H9 (cell line): ENCODE results near the gene SLC38A5. TPM values are rescaled to one million over a fixed set of nuclear protein-coding genes. Genes with fewer than 3 reads are reported as not detected.

Source experiments
- DNase-seq: peaks from one replicate; pipeline ENCODE4 v3.0.0-alpha.2; 2017
- H2AFZ ChIP-seq: one replicate; pipeline ENCODE4 v1.6.1; 2013; ENCODE audit warnings: mild to moderate bottlenecking, low read length, control low read depth, moderate library complexity
- H2AK5ac ChIP-seq: 2 replicates; pipeline ENCODE4 v1.6.1; 2013; ENCODE audit warnings: low read length, control low read depth, mixed read lengths; ENCODE audit not compliant: insufficient read length
- H2BK120ac ChIP-seq: one replicate; pipeline ENCODE4 v1.6.1; 2013; ENCODE audit warnings: low read depth, mild to moderate bottlenecking, low read length, control low read depth, inconsistent platforms; ENCODE audit not compliant: poor library complexity, severe bottlenecking
- H2BK12ac ChIP-seq: 2 replicates; pipeline ENCODE4 v1.6.1; 2013; ENCODE audit warnings: low read length, control low read depth, mixed read lengths, low read depth; ENCODE audit not compliant: insufficient read length
- H2BK15ac ChIP-seq: 2 replicates; pipeline ENCODE4 v1.6.1; 2013; ENCODE audit warnings: low read depth, low read length, control low read depth
- H2BK20ac ChIP-seq: one replicate; pipeline ENCODE4 v1.6.1; 2013; ENCODE audit warnings: low read depth, mild to moderate bottlenecking, low read length, control low read depth, inconsistent platforms; ENCODE audit not compliant: poor library complexity, severe bottlenecking
- H2BK5ac ChIP-seq: 2 replicates; pipeline ENCODE4 v1.6.1; 2013; ENCODE audit warnings: low read length, control low read depth, mixed read lengths; ENCODE audit not compliant: insufficient read length
- H3K14ac ChIP-seq: 2 replicates; pipeline ENCODE4 v1.6.1; 2013; ENCODE audit warnings: low read length, control low read depth; ENCODE audit not compliant: insufficient read depth
- H3K18ac ChIP-seq: 2 replicates; pipeline ENCODE4 v1.6.1; 2013; ENCODE audit warnings: low read depth, mild to moderate bottlenecking, mixed read lengths, low read length, control low read depth; ENCODE audit not compliant: insufficient read length
- H3K23ac ChIP-seq: 2 replicates; pipeline ENCODE4 v1.6.1; 2013; ENCODE audit warnings: low read length, control low read depth, mixed read lengths, low read depth; ENCODE audit not compliant: insufficient read length
- H3K23me2 ChIP-seq: 2 replicates; pipeline ENCODE4 v1.6.1; 2013; ENCODE audit warnings: low read depth, mild to moderate bottlenecking, mixed read lengths, low read length, control low read depth; ENCODE audit not compliant: insufficient read length, poor library complexity, severe bottlenecking
- H3K27ac ChIP-seq: 2 replicates; pipeline ENCODE4 v1.5.1; 2013; ENCODE audit warnings: low read length, control low read depth, mixed read lengths, low read depth; ENCODE audit not compliant: insufficient read length
- H3K27me3 ChIP-seq: 2 replicates; pipeline ENCODE4 v1.6.1; 2013; ENCODE audit warnings: low read length, control low read depth, inconsistent platforms; ENCODE audit not compliant: insufficient read depth
- H3K4ac ChIP-seq: 2 replicates; pipeline ENCODE4 v1.6.1; 2013; ENCODE audit warnings: low read depth, mild to moderate bottlenecking, control low read depth, inconsistent platforms, low read length, moderate library complexity
- H3K4me1 ChIP-seq: 2 replicates; pipeline ENCODE4 v1.6.1; 2013; ENCODE audit warnings: low read length, control low read depth, inconsistent platforms; ENCODE audit not compliant: insufficient read depth
- H3K4me2 ChIP-seq: 2 replicates; pipeline ENCODE4 v1.6.1; 2013; ENCODE audit warnings: low read length, control low read depth, mixed read lengths; ENCODE audit not compliant: insufficient read length, insufficient read depth
- H3K56ac ChIP-seq: 2 replicates; pipeline ENCODE4 v1.6.1; 2013; ENCODE audit warnings: low read depth, mild to moderate bottlenecking, mixed read lengths, low read length, control low read depth; ENCODE audit not compliant: insufficient read length
- H3K79me1 ChIP-seq: 2 replicates; pipeline ENCODE4 v1.6.1; 2013; ENCODE audit warnings: low read depth, mild to moderate bottlenecking, moderate library complexity, low read length, control low read depth, inconsistent platforms; ENCODE audit not compliant: insufficient read depth, poor library complexity, severe bottlenecking
- H3K79me2 ChIP-seq: 2 replicates; pipeline ENCODE4 v1.6.1; 2013; ENCODE audit warnings: low read length, control low read depth, inconsistent platforms; ENCODE audit not compliant: insufficient read depth
- H3K9ac ChIP-seq: 2 replicates; pipeline ENCODE4 v1.6.1; 2013; ENCODE audit warnings: low read length, control low read depth, mixed read lengths; ENCODE audit not compliant: insufficient read length; ENCODE audit errors: extremely low read depth
- H3K9me3 ChIP-seq: one replicate; pipeline ENCODE4 v1.6.1; 2013; ENCODE audit warnings: low read depth, low read length, inconsistent platforms; ENCODE audit not compliant: control insufficient read depth
- H3T11ph ChIP-seq: one replicate; pipeline ENCODE4 v1.6.1; 2013; ENCODE audit warnings: mild to moderate bottlenecking, low read length, control low read depth, inconsistent platforms
- H4K20me1 ChIP-seq: one replicate; pipeline ENCODE4 v1.6.1; 2013; ENCODE audit not compliant: control insufficient read depth, insufficient read length, insufficient read depth
- H4K5ac ChIP-seq: 2 replicates; pipeline ENCODE4 v1.6.1; 2013; ENCODE audit warnings: low read depth, mild to moderate bottlenecking, mixed read lengths, low read length, control low read depth; ENCODE audit not compliant: insufficient read length
- H4K8ac ChIP-seq: replicated peaks from 2 replicates; pipeline ENCODE4 v1.6.1; 2013; ENCODE audit warnings: low read length, control low read depth, mixed read lengths, low read depth; ENCODE audit not compliant: insufficient read length
- H4K91ac ChIP-seq: 2 replicates; pipeline ENCODE4 v1.6.1; 2013; ENCODE audit warnings: low read depth, mild to moderate bottlenecking, moderate library complexity, mixed read lengths, low read length, control low read depth; ENCODE audit not compliant: insufficient read length
- H3K27ac Mint-ChIP-seq, 3 experiments: 2 replicates in 2 of 3; 3 replicates in 1 of 3; pipeline ENCODE4 v1.8.0; 2020 to 2021; ENCODE audit warnings: mixed read lengths in 3 of 3, mild to moderate bottlenecking in 1 of 3, moderate library complexity in 1 of 3
- H3K27me3 Mint-ChIP-seq: 2 replicates; pipeline ENCODE4 v1.8.0; 2021; ENCODE audit warnings: low read depth, mild to moderate bottlenecking, moderate library complexity, mixed read lengths
- H3K36me3 Mint-ChIP-seq, 3 experiments: 2 replicates in 2 of 3; 3 replicates in 1 of 3; pipeline ENCODE4 v1.8.0; 2020 to 2021; ENCODE audit warnings: low read depth in 3 of 3, mixed read lengths in 3 of 3; ENCODE audit not compliant: insufficient read depth in 1 of 3
- H3K4me1 Mint-ChIP-seq, 2 experiments: 2 replicates each; pipeline ENCODE4 v1.8.0; 2020; ENCODE audit warnings: mixed read lengths in 2 of 2
- H3K4me3 Mint-ChIP-seq, 2 experiments: 2 replicates in 1 of 2; 3 replicates in 1 of 2; pipeline ENCODE4 v1.8.0; 2020 to 2021; ENCODE audit warnings: mild to moderate bottlenecking in 2 of 2, mixed read lengths in 2 of 2, moderate library complexity in 1 of 2
- H3K9me3 Mint-ChIP-seq, 2 experiments: 2 replicates in 1 of 2; 3 replicates in 1 of 2; pipeline ENCODE4 v1.8.0; 2020; ENCODE audit warnings: mild to moderate bottlenecking in 2 of 2, mixed read lengths in 2 of 2, moderate library complexity in 1 of 2
- CTCF ChIP-seq: fragments of 200-600 bp; sonication (generic); conservative IDR thresholded peaks from 3 replicates; pipeline ENCODE4 v1.8.0; 2021; ENCODE audit warnings: antibody characterized with exemption, mild to moderate bottlenecking
- WGBS: extraction: QIAGEN DNeasy Blood & Tissue Kit; methylation state at CpG from one replicate; pipeline ENCODE4 v1.1.7; 2013; ENCODE audit warnings: missing lambda C conversion rate, low lambda C conversion rate, mixed read lengths; ENCODE audit not compliant: insufficient read length; ENCODE audit errors: extremely low coverage; 5-methylcytosine and 5-hydroxymethylcytosine counted together
- total RNA-seq: library from RNA; stranded (reverse); gene quantifications from 2 replicates; pipeline ENCODE4 v1.2.1, GENCODE V29; 2021

SLC38A5 gene
- total RNA-seq, 1 experiment from 2014 or later, result 28.3 TPM

- no peak overlapping the region for H3K27ac Mint-ChIP-seq
- no peaks in the 10 kb centered on the region for H3K79me2 ChIP-seq
- H3K27ac ChIP-seq, result no peak overlapping the region
- no peak overlapping the region for H2BK15ac ChIP-seq
- no peak overlapping the region for H3T11ph ChIP-seq
- no peak overlapping the region for H2BK120ac ChIP-seq
- peaks cover 40% of the 10 kb centered on the region for H3K9me3 ChIP-seq
- no peak overlapping the region; a peak in 1 of 5 replicates for H3K4me3 Mint-ChIP-seq
- H3K27me3 ChIP-seq, result no peaks in the 10 kb centered on the region
- no peaks in the 10 kb centered on the region for H3K4me1 Mint-ChIP-seq
- no peak overlapping the region for H2AK5ac ChIP-seq
- H3K27me3 Mint-ChIP-seq, result no peaks in the 10 kb centered on the region
- no peak overlapping the region for H2BK5ac ChIP-seq
- no peak overlapping the region for H3K4ac ChIP-seq
- no peak overlapping the region for H4K8ac ChIP-seq
- no peak overlapping the region for H2BK12ac ChIP-seq
- no peak overlapping the region for H4K91ac ChIP-seq
- H2BK20ac ChIP-seq, result no peak overlapping the region
- H2AFZ ChIP-seq, result no peak overlapping the region
- no peaks in the 10 kb centered on the region for H4K20me1 ChIP-seq
- no peak overlapping the region for H3K23ac ChIP-seq
- H3K4me1 ChIP-seq, result no peaks in the 10 kb centered on the region
- peaks cover 68 to 73% of the 10 kb centered on the region in 2 experiments for H3K9me3 Mint-ChIP-seq
- H3K14ac ChIP-seq, result no peak overlapping the region
- H3K9ac ChIP-seq, result no peak overlapping the region
- peaks cover 35 to 46% (median 44%) of the 10 kb centered on the region in 3 experiments for H3K36me3 Mint-ChIP-seq
- no peak overlapping the region for H3K56ac ChIP-seq
- no peak for DNase-seq
- no peak for TF ChIP-seq CTCF
- WGBS, result no CpG with 5 or more reads among the region's 6 CpGs
- no peaks in the 10 kb centered on the region for H3K23me2 ChIP-seq
- no peak overlapping the region for H3K4me2 ChIP-seq
- H4K5ac ChIP-seq, result no peak overlapping the region
- no peaks in the 10 kb centered on the region for H3K79me1 ChIP-seq
- no peak overlapping the region for H3K18ac ChIP-seq
Observed at GRCh38 chrX:48459483-48459882, 10.6 kb downstream of the SLC38A5 start.
